Stimulated activated CD8-positive, alpha-beta memory T cell treated with anti-CD3 and anti-CD28 coated beads, Interleukin-15, amount 100 ng/mL, for 24 hours (primary cell): ENCODE results near the gene ARL5A.
A peak's percentile ranks its signal among the peaks of the same experiment; 100 is the strongest.
"Not testable (repeated sequence)": the region's sequence is repeated elsewhere in the genome, so short reads cannot be mapped to it uniquely, and the experiment has no call there.

Experiments
- DNase-seq: peaks from one replicate; pipeline ENCODE4 v3.0.0-alpha.2; 2020; ENCODE audit warnings: low read depth

Gene ARL5A

GRCh38 chr2:151828143-151828889 lies at the start of gene ARL5A:
Gene ARL5A, minus strand, starts transcription at chr2:151828421. Its CDS starts 245 bp downstream, at chr2:151828176.
- DNase-seq, result peak; percentile 92

- DNase-seq, result not testable (repeated sequence)
Observed at GRCh38 chr2:151875631-151876030, 47.4 kb upstream of the ARL5A start.

GRCh38 chr2:151872463-151872862 lies 44.2 kb upstream of the ARL5A start:
- DNase-seq, result no peak

- no peak for DNase-seq
Observed at GRCh38 chr2:151869291-151869690, 41.1 kb upstream of the ARL5A start.

- no peak for DNase-seq
Observed at GRCh38 chr2:151862700-151863099, 34.5 kb upstream of the ARL5A start.

GRCh38 chr2:151861174-151861573 lies 33.0 kb upstream of the ARL5A start:
- no peak for DNase-seq

- DNase-seq, result no peak
Observed at GRCh38 chr2:151860613-151861146, 32.5 kb upstream of the ARL5A start.

GRCh38 chr2:151860210-151860609 lies 32.0 kb upstream of the ARL5A start:
- no peak for DNase-seq

GRCh38 chr2:151857650-151858049 lies 29.4 kb upstream of the ARL5A start:
- DNase-seq, result no peak

GRCh38 chr2:151855111-151855510 lies 26.9 kb upstream of the ARL5A start:
- DNase-seq, result no peak

- DNase-seq, result no peak
Observed at GRCh38 chr2:151853070-151853758, 25.0 kb upstream of the ARL5A start.

- DNase-seq, result no peak
Observed at GRCh38 chr2:151852260-151853069, 24.2 kb upstream of the ARL5A start.

GRCh38 chr2:151851761-151852160 lies 23.5 kb upstream of the ARL5A start:
- no peak for DNase-seq

GRCh38 chr2:151849413-151850010 lies 21.3 kb upstream of the ARL5A start:
- no peak for DNase-seq

GRCh38 chr2:151845884-151846283 lies 17.7 kb upstream of the ARL5A start:
- no peak for DNase-seq

- DNase-seq, result no peak
Observed at GRCh38 chr2:151845481-151845880, 17.3 kb upstream of the ARL5A start.

- DNase-seq, result no peak
Observed at GRCh38 chr2:151844211-151844896, 16.1 kb upstream of the ARL5A start.

GRCh38 chr2:151843691-151844061 lies 15.5 kb upstream of the ARL5A start:
- DNase-seq, result no peak

GRCh38 chr2:151842830-151843690 lies 14.8 kb upstream of the ARL5A start:
- no peak for DNase-seq

GRCh38 chr2:151841047-151841424 lies 12.8 kb upstream of the ARL5A start:
- DNase-seq, result no peak
